Mesodermal cell (in vitro differentiated cells): ENCODE measurements around the gene HIP1.
A peak's percentile ranks its signal among the peaks of the same experiment; 100 is the strongest.
"Not testable (repeated sequence)": the region's sequence is repeated elsewhere in the genome, so short reads cannot be mapped to it uniquely, and the experiment has no call there.

Experiments
- H3K27ac ChIP-seq: 2 replicates; pipeline ENCODE4 v1.7.0; 2013; ENCODE audit warnings: mild to moderate bottlenecking, low read depth, low read length, moderate library complexity; ENCODE audit not compliant: severe bottlenecking
- H3K36me3 ChIP-seq: 2 replicates; pipeline ENCODE4 v1.7.1; 2013; ENCODE audit warnings: mild to moderate bottlenecking, low read length, moderate library complexity; ENCODE audit not compliant: control insufficient read depth, insufficient read depth
- H3K4me1 ChIP-seq: one replicate; pipeline ENCODE4 v1.7.1; 2013; ENCODE audit warnings: mild to moderate bottlenecking, low read length; ENCODE audit not compliant: insufficient read depth, control insufficient read depth, poor library complexity, severe bottlenecking
- H3K4me3 ChIP-seq: 2 replicates; pipeline ENCODE4 v1.7.0; 2013; ENCODE audit warnings: low read length, control low read depth, mild to moderate bottlenecking; ENCODE audit not compliant: insufficient read depth, poor library complexity, severe bottlenecking; ENCODE audit errors: extremely low read depth
- H3K9me3 ChIP-seq: 2 replicates; pipeline ENCODE4 v1.7.1; 2013; ENCODE audit warnings: mild to moderate bottlenecking, low read length, moderate library complexity; ENCODE audit not compliant: control insufficient read depth
- WGBS, 2 experiments: methylation state at CpG; one replicate each; pipeline ENCODE4 v1.1.5; 2013; ENCODE audit warnings: missing lambda C conversion rate in 2 of 2; ENCODE audit not compliant: insufficient coverage in 2 of 2; 5-methylcytosine and 5-hydroxymethylcytosine counted together

The HIP1 gene

DNA sequence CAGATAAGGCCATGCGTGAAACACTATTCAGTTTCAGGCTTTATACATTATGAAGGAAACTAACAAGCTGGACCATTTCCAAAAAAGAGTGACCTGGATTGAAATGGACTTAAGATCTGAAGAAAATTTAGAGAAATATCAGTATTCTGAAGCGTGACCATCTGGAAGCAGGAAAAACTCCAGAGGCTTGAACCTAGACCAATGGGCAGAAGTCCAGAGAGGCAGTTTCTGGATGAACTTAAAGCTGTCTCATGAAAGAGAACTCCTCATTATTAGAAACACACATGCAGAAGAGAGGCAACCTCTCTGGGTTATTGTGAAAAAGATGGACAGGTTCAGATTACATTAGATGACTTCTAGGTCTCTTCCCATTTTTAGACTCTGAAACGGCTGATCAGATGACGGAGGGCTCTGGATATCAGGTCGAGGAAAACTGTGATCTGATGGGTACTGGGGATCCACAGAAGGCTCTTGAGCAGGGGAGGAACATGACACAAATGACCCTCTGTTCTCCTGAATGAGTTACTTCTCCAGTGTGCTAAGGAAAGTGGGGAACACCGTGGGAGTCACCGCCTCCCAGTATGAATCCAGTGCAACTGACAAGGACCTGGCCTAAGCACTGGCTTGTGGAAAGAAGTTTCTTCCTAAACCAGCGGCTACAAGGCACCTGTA, 130.2 kb downstream of the HIP1 start:
- WGBS, 2 experiments = 94 to 97% methylated on average over 7 to 8 of the region's 8 CpGs
- peaks cover 19% of the 10 kb centered on the region for H3K36me3 ChIP-seq
- peaks cover 7% of the 10 kb centered on the region for H3K4me1 ChIP-seq
- no peak overlapping the region for H3K27ac ChIP-seq
- no peaks in the 10 kb centered on the region for H3K9me3 ChIP-seq
- no peak overlapping the region for H3K4me3 ChIP-seq

DNA sequence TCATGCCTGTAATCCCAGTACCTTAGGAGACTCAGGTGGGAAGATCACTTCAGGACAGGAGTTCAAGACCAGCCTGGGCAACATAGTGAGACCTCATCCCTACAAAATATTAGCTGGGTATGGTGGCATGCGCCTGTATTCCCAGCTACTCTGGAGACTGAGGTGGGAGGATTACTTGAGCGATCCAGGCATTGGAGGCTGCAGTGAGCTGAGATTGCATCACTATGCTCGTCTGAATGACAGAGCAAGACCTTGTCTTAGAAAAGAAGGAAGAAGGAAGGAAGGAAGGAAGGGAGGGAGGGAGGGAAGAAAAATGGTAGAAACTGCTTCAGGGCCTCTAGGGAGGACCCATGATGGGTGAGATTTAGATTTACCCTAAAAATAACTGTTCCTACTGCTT, 134.3 kb downstream of the HIP1 start:
- WGBS, 2 experiments = 83 to 100% methylated on average over 3 of the region's 3 CpGs

DNA sequence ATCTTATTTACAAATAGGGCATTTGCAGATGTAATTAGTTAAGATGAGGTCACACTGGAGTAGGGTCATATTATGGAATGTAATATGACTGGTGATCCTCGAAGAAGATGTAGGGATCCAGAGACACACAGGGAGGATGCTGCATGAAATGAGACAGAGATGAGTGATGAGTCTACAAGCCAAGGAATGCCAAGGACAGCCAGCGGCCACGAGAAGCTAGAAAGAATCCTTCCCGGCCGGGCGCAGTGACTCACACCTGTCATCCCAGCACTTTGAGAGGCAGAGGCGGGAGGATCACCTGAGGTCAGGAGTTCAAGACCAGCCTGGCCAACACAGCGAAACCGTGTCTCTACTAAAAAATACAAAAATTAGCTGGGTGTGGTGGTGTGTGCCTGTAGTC, 135.9 kb downstream of the HIP1 start:
- H3K27ac ChIP-seq, H3K9me3 ChIP-seq, H3K4me3 ChIP-seq: not testable (repeated sequence)
- WGBS, 2 experiments = 98 to 99% methylated on average over 7 to 9 of the region's 9 CpGs
- Histone ChIP-seq H3K4me1 (peaks cover 20% of the 10 kb centered on the region), H3K36me3 (peaks cover 26% of the 10 kb centered on the region)

More for the DNA sequence above, 134.3 kb downstream of the HIP1 start:
- no peak overlapping the region for H3K4me3 ChIP-seq
- no peak overlapping the region for H3K27ac ChIP-seq
- peaks cover 4% of the 10 kb centered on the region for H3K4me1 ChIP-seq
- peaks cover 26% of the 10 kb centered on the region for H3K36me3 ChIP-seq
- H3K9me3 ChIP-seq = no peaks in the 10 kb centered on the region

DNA sequence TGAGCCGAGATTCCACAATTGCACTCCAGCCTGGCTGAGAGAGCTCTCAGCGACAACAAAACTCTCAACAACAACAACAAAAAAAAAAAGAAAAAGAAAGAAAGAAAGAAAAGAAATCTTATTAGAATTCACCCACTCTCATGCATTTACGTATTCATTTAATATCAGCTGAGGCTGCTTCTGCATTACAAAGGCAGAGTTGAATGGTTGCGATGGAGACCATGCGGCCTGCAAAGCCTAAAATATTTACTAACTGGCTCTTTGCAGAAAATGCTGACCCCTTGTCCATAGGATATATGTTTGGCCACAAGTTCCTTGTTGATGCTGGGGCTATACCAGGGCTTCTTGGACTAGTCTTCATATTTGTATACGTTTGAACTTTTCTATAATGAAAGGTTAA, 137.2 kb downstream of the HIP1 start:
- no peak overlapping the region for H3K27ac ChIP-seq
- WGBS, 2 experiments = 80 to 100% methylated on average over 1 to 3 of the region's 6 CpGs
- no peaks in the 10 kb centered on the region for H3K9me3 ChIP-seq
- peaks cover 33% of the 10 kb centered on the region for H3K4me1 ChIP-seq
- H3K4me3 ChIP-seq = no peak overlapping the region
- peaks cover 15% of the 10 kb centered on the region for H3K36me3 ChIP-seq

DNA sequence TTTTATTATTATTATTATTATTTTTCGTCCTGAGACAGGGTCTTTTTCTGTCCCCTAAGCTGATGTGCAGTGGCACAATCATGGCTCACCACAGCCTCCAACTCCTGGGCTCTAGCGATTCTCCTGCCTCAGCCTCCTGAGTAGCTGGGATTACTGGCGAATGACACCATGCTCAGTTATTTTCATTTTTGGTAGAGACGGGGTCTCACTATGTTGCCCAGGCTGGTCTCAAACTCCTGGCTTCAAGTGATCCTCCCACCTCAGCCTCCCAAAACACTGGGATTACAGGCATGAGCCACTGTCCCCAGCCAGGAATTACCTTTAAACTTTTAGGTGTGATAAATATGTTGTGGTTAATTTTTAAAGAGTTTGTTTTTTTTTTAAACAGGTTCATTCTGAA, 138.0 kb downstream of the HIP1 start:
- Histone ChIP-seq H3K36me3 (peaks cover 13% of the 10 kb centered on the region), H3K4me1 (peaks cover 33% of the 10 kb centered on the region)
- 95 to 100% methylated on average over 3 of the region's 4 CpGs for WGBS, 2 experiments
- H3K4me3 ChIP-seq, H3K9me3 ChIP-seq, H3K27ac ChIP-seq: not testable (repeated sequence)

DNA sequence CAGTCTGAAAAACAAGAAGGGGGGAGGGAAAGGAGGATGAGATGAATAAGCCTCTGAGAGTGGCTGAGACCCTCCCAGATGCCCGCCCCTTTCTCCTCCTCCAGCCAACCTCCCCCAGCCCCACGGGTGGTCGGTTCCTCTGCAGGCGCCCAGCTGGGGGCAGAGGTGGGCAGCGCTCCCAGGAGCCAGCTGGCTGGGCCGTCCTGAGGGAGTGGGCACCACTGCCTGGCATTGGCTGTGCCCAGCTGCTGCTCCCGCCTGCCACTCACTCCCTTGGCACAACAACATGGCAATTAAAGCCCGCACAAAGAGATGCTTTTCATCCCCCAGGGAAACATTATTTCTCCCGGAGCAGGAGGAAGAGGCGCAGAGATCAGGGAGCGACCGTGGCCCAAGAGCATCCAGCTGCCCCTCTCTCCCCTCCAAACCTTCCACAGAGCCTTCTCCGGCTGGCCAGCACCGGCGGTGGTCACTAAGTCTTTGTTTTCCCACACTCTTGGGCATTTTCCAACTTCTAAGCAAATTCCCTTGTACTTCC, 139.4 kb downstream of the HIP1 start:
- Histone ChIP-seq H3K4me3 (no peak overlapping the region), H3K27ac (peak overlapping the region; percentile 79), H3K9me3 (no peaks in the 10 kb centered on the region), H3K4me1 (peaks cover 33% of the 10 kb centered on the region), H3K36me3 (peaks cover 18% of the 10 kb centered on the region)
- WGBS, 2 experiments = 38 to 69% methylated on average over 7 to 14 of the region's 15 CpGs

DNA sequence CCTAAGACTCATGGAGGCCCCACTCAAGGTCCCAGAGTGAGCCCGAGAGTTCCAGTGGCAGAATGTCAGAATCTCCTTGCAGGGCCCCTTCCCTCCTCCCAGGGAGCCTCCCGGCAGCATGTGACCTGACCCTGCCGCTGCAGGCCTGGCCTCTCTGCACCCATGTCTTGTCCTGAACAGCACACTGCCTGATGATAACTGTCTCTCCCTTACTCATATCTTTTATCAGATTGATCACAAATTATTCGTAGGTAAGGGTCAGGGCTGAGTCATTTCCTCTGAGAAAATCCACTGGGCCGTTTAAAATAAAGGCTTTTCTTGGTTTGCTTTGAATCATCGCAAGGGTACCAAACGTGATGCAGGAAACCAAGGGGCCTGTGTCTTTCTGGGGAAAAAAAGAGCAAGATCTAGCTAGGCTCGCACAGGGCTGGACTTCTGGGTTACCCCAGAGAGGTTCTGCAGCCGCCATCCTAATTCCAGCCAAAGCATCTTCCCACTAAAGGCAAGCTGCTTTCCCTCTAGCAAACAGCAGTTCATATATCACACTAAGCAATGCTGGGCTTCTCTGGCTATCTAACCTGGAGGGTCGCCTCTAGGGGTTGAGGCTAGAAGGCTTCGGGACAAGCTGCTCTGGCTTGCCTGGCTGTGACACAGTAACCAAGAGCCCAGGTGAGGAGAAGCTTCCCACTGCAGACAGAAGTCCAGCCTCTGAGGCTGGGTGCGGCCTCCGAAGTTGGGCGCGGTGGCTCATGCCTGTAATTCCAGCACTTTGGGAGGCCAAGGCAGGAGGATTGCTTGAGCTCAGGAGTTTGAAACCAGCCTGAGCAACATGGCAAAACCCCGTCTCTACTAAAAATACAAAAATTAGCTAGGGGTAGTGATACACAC, 141.8 kb downstream of the HIP1 start:
- Histone ChIP-seq H3K9me3 (no peaks in the 10 kb centered on the region), H3K27ac (peak overlapping the region; percentile 64), H3K4me1 (peaks cover 33% of the 10 kb centered on the region), H3K36me3 (peaks cover 21% of the 10 kb centered on the region), H3K4me3 (no peak overlapping the region)
- 88 to 89% methylated on average over 12 to 13 of the region's 16 CpGs for WGBS, 2 experiments

DNA sequence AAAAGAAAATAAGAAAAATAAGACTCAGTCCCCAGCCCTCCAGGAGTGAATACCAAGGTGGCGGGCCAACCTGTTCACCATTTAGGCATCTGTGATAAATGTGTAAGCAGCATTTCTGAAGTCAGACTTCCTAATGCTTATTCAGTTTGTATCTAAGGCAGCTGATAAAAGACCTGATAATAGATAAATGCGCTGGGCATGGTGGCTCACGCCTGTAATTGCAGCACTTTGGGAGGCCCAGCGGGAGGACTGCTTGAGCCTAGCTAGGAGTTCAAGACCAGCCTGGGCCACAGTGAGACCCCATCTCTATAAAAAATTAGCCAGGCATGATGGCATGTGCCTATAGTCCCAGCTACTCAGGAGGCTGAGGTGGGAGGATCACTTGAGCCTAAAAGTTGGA, 143.0 kb downstream of the HIP1 start:
- no peak overlapping the region for H3K27ac ChIP-seq
- no peak overlapping the region for H3K4me3 ChIP-seq
- H3K4me1 ChIP-seq = peaks cover 33% of the 10 kb centered on the region
- WGBS, 2 experiments = 89 to 95% methylated on average over 4 of the region's 4 CpGs
- H3K36me3 ChIP-seq = peaks cover 31% of the 10 kb centered on the region
- no peaks in the 10 kb centered on the region for H3K9me3 ChIP-seq

DNA sequence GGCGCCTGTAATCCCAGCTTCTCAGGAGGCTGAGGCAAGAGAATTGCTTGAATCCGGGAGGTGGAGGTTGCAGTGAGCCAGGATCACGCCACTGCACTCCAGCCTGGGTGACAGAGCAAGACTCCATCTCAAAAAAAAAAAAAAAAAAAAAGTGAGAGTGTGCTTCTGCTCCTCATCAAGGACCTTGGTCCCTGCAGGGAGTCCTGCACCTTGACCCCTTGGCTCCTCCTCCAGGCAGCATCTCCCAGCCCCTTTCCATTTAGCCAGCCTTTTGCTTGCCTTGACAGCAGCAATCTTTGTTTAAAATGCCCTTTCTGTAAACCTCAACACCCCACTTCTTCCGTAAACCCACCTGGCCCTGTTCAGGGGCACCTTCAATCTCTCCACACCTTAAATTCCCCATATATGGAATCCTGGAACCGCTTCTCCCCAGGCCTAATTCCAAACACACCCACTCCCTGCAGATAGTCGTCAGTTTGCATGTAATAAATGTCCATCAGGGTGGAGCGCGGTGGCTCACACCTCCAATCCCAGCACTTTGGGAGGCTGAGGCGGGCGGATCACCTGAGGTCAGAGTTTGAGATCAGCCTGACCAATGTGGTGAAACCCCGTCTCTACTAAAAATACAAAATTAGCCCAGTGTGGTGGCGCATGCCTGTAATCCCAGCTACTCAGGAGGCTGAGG, 145.1 kb downstream of the HIP1 start:
- not testable (repeated sequence) for H3K4me3 ChIP-seq, H3K9me3 ChIP-seq, H3K27ac ChIP-seq
- WGBS, 2 experiments = 94 to 95% methylated on average over 9 to 11 of the region's 12 CpGs
- Histone ChIP-seq H3K36me3 (peaks cover 30% of the 10 kb centered on the region), H3K4me1 (peaks cover 22% of the 10 kb centered on the region)

DNA sequence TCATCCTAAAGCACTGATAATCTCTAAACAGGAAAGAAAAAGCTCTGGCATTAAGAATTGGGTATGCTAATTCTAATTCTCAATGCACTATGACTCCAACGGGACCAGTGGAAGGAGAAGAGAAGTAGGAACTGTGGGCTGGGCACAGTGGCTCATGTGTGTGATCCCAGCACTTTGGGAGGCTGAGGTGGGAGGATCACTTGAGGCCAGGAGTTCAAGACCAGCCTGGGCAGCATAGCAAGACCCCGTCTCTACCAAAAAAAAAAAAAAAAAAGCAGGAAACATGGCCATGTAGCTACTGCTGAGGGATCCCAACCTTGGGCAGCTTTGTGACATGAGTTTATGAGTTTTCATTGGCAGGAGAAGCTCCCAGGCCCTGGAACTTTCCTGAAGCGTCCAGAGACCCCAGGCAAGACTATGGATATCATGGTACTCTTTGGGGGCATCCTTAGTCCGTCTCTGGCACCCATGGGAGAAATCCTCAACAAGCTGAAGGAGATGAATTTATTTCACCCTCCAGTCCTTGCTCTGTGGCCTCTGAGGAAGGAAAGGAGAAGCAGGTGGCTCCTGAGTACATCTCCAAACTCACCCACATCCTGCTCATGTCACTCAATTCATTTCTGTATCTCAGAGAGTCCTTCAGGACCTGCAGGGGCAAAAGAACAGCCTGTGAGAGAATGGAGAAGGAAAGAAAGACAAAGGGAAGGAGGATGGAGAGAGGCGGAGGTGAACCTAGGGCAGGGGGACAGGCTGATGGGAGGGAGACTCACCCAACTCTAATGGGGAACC, 147.1 kb downstream of the HIP1 start:
- no peak overlapping the region for H3K27ac ChIP-seq
- H3K4me1 ChIP-seq = peaks cover 2% of the 10 kb centered on the region
- H3K4me3 ChIP-seq = no peak overlapping the region
- no peaks in the 10 kb centered on the region for H3K9me3 ChIP-seq
- peaks cover 37% of the 10 kb centered on the region for H3K36me3 ChIP-seq
- WGBS, 2 experiments = 84 to 100% methylated on average over 4 of the region's 5 CpGs
